Measurements from ENCODE around the gene CORO1C.
A peak's percentile ranks its signal among the peaks of the same experiment; 100 is the strongest.

CORO1C gene

DNA sequence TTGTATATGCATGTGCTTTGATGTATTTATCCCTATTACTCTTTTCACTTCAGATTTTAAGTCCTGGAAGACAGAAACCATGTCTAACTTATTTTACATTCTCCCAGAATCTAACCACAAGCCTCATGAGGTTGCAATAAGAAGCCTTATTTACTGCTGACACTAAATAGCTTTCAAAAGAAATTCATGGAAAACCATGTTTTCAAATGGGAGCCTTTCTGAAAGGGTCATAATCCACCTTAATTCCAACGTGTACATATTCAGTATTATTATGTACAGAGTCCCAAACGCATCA, 34.4 kb downstream of the CORO1C start:
- no peak for TF ChIP-seq JUND (IDR thresholded peaks at IDR 0.05; ENCODE audit: low read depth)
- DNase-seq (ENCODE audit: low read depth in 1 of 2, low spot score in 1 of 2), result no peak
- in situ Hi-C loops (cut with HindIII; ENCODE audit: low pct_unique_long_range_greater_than_20kb, low sequenced_read_pairs), result no loop called here

DNA sequence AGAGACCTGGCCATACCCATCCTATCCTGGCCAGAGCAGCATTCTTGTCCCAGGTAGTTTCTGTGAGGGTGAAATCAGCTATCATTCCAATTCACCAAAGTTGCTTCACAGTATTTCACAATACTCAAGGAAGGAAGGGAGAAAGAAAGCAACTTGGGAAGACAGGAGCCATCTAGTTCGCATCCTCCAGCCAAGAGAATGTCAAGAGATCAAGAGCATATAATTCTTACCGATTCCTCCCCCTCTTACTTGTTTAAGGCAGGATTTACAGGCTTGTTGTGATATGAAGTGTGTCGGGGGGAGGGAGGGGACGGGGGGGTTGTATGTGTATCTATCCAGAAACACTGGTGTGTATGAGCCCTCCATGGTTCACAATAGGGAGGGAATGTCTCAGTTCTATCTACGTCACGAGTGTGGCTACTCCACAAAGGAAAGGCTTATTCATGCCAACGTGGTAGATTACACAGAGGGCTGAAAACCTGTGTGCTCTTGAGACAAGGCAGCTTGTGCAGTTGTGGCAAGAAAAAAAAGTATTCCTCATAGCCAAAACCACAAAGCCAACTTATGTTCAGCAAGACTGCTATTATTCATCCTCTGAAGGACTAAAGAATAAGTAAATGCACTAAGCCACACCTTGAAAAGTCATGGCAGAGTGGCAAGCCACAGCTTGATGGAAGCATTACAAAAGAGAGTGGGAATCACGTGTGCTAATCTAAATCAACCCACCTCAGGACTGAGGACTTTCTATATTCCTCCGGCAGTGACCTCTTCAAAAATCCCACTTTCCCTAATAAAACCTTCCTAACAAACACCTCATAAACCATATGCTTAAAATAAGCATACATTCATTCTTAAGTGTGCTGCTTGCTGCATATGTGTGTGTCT, 35.0 kb downstream of the CORO1C start:
- in situ Hi-C loops (cut with HindIII; ENCODE audit: low pct_unique_long_range_greater_than_20kb, low sequenced_read_pairs), result no loop called here
- no peak for DNase-seq (ENCODE audit: low read depth in 1 of 2, low spot score in 1 of 2)
- TF ChIP-seq JUND (IDR thresholded peaks at IDR 0.05; ENCODE audit: low read depth), result no peak

DNA sequence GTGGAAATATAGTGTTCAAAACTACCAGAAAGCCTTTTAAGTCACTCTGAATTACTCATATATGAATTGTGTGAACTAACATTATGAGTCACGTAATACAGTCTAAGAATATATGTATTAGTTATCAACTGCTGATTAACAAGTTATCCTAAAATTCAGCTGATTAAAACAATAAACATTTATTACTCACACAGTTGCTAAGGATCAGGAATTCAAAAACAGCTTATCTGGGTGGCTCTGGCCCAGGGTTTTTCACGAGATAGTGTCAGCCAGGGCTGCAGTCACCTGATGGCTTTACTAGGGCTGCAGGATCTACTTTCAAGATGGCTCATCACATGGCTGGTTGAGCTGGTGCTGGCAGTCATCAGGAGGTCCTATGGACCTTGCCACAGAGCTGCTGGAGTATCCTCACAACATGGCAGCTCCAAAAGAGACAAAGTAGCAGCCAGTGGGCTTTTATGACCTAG, 36.5 kb downstream of the CORO1C start:
- in situ Hi-C loops (cut with HindIII; ENCODE audit: low pct_unique_long_range_greater_than_20kb, low sequenced_read_pairs), result no loop called here
- TF ChIP-seq JUND (IDR thresholded peaks at IDR 0.05; ENCODE audit: low read depth), result no peak
- DNase-seq (ENCODE audit: low read depth in 1 of 2, low spot score in 1 of 2), result no peak

DNA sequence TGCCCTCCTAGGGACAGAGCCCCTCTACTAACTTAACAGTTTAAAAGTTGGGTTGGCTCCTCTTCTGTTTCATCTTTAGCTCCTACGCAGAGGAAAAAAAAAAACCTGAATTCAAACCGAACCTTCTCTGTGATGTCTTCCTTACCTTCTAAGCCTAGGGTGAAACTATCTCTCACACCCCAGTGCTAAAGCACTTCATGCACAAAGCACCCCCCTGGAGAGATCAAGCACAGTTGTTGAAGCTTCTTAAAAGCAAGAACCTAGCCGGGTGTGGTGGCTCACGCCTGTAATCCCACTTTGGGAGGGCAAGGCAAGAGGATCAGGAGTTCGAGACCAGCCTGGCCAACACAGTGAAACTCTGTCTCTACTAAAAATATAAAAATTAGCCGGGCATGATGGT, 37.6 kb downstream of the CORO1C start:
- no peak for DNase-seq (ENCODE audit: low read depth in 1 of 2, low spot score in 1 of 2)
- in situ Hi-C loops (cut with HindIII; ENCODE audit: low pct_unique_long_range_greater_than_20kb, low sequenced_read_pairs), result no loop called here
- TF ChIP-seq JUND (IDR thresholded peaks at IDR 0.05; ENCODE audit: low read depth), result no peak

DNA sequence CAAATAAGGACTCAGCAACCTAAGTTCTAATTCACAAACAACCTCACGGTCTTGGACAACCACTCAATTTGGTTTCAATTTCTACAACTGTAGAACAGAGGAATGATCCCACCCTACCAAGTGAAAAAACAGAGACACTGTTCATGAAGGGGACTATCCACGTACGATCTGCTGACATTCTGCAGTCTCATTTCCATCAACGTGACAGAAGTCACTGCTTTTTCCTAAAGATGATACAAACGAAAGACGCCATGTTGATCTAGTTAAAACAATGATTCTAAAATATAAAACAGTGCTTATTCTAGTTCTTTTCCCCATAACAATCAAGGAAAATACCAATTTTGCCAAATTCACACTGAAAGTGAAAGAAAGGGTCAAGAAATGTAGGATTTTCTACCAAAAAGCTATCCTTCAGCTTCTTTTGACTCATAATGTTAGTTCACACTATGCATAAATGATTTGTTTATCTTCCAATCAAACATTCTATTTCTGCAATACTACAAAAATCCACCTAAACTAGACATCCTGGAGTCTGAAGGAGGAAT, 38.1 kb downstream of the CORO1C start:
- TF ChIP-seq JUND (IDR thresholded peaks at IDR 0.05; ENCODE audit: low read depth), result no peak
- in situ Hi-C loops (cut with HindIII; ENCODE audit: low pct_unique_long_range_greater_than_20kb, low sequenced_read_pairs), result no loop called here
- no peak for DNase-seq (ENCODE audit: low read depth in 1 of 2, low spot score in 1 of 2)

DNA sequence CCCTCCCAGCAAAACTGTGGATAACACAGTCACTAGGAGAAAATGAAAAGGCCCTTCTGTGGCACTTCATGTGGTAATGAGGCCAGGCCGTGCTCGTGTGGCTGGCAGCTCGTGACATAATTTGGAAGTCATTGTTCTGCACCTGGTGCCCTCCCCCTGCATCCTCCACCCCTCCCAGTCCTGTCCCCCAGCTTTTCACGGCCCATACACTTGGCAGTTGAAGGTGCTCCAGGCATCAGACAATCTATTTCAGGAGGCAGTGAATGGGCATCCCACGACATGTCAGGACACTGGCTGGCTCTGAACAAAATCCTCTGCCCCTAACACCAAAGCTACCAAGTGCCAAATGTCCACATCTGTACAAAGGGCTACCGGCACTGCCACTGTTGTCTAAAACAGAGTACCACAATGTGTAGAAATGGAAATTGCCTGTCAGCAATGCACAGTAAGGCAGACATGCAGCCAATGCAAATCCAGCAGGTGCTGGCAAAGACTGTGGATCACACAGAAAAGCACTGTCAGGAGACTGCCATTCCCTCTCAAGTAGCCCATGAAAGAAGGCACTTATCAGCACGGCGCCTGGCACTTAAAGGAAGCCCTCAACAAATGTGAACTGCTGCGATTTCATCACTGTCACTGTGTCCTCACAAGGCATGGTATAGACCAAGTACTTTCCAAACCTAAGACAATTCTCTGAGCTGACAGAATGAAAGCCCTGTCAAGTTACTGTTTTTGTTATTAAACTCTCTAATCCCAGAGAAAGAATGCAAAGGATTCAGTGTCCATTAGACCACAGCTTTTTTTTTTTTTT, 39.1 kb downstream of the CORO1C start:
- TF ChIP-seq JUND (IDR thresholded peaks at IDR 0.05; ENCODE audit: low read depth), result no peak
- in situ Hi-C loops (cut with HindIII; ENCODE audit: low pct_unique_long_range_greater_than_20kb, low sequenced_read_pairs), result no loop called here
- DNase-seq (ENCODE audit: low read depth in 1 of 2, low spot score in 1 of 2), result no peak

DNA sequence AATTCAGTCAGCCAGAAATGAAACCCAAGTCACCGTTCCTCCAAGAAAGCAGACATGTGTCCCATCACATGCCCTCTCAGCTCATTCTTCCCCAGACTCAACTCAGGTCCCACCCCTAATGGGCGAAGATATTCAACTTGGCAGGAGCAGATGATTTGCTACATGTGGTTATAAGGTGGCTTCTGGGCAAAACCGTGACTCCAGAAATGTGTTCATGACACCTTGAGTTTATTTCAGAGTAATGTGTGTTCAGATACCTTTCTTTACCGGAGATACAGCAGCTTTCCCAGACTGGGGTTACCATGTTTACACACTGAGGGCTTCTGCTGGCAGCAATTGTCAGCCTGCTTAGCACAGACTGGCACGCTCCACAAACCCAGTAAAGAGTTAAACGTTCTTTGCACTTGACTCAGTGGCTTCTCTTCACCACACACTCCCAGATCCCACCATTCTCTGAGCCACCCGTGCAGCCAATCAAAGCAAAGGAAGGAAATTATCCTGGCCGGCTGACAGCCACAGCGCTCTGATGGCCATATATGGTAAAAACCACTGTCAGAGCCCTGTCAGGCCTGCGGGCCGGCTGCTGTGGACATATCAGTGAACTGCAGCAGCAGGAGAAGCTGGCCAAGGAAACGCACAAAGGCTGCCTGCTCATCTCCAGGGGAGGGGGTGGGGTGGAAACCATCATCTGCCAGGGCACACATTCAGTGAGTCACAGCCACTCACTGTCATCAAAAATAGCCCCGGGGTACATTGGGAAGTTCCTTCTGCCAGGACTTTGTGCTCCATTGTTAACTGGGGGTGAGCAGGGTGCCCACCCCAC, 39.9 kb downstream of the CORO1C start:
- TF ChIP-seq JUND (IDR thresholded peaks at IDR 0.05; ENCODE audit: low read depth), result no peak
- in situ Hi-C loops (cut with HindIII; ENCODE audit: low pct_unique_long_range_greater_than_20kb, low sequenced_read_pairs), result no loop called here
- peak; percentile 42 to 89 for DNase-seq (ENCODE audit: low read depth in 1 of 2, low spot score in 1 of 2)

DNA sequence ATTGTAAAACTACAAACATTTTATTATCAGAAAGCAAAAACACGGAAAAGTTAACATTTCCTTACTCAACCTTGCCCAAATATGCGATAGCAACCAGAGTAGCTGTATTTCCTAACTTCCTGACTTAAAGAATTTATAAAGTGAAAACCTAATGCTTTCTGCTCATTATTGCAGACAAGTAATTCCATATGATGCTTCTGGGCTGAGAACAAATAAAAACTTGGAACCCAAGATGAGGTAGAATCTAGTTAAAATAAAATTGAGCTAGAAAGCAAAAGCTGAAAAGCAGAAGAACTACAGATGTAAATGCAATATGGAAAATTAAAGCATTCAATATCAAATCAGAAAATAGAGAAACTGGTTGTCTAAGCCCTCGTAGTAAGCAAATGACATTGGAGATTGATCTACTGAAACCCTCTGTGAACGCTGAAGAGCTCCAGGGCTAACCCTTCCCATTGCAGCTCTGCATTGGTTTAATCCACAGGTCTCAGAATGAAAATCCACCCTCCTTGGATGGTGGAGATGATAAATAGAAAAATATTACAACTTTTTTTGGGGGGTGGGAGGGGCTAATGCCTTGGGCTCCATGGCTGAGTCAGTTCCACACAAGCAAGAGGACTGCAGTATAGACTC, 40.7 kb downstream of the CORO1C start:
- no peak for TF ChIP-seq JUND (IDR thresholded peaks at IDR 0.05; ENCODE audit: low read depth)
- in situ Hi-C loops (cut with HindIII; ENCODE audit: low pct_unique_long_range_greater_than_20kb, low sequenced_read_pairs), result no loop called here
- DNase-seq (ENCODE audit: low read depth in 1 of 2, low spot score in 1 of 2), result no peak

DNA sequence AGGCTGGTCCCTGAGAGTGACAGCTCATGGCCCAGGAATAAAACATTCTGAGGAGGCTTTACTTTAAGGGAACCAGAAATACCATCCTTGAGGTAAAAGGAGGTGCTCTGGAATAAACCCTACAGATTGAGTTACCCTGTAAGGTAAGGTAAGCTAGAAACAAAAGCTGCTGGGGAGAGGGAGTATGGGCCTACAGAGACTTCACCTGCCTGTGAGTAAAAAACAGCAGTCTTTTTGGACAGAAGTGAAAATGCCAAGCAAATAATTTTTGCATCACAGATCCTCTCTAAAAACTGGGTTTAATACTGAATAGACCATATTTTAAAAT, 41.2 kb downstream of the CORO1C start:
- no peak for TF ChIP-seq JUND (IDR thresholded peaks at IDR 0.05; ENCODE audit: low read depth)
- no peak for DNase-seq (ENCODE audit: low read depth in 1 of 2, low spot score in 1 of 2)
- in situ Hi-C loops (cut with HindIII; ENCODE audit: low pct_unique_long_range_greater_than_20kb, low sequenced_read_pairs), result no loop called here

DNA sequence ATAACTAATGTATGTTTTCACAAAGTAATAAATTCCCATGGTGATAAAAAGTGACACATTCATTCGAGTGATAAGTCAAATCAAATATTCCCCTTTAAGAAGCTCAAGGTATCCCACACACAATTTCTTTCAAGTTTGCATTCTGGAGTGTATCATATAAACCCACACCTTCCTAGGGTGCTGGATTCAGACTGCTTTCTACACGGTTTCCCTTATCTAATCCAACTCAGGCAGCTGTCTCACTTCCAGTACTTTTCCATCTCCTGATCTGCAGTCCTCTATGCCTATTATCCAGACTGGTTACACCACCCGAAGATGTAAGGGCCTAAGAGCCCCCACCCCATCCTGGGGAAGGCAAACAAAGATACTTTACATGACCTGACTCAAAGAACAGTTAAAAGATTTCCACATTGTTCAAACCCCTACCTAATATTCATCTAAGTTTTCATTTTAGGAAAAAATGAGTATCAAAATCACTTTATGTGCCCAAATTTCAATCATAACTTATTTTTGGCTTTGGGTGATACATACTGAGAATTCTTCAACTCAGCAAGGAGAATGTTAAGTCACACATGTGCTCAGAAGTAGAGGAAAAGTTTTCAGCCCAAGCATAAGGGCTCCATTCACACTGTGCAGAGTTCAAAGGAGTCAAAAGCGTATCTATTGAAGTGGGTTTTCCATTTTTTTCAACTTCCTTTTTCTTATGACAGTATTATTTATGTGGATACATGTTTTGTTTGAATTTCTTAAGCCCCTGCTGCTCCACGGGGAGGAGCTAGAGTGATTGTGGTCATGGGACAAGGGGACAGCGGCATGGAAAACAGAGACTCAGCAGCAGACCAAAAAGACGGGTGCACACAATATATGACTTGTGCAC, 41.8 kb downstream of the CORO1C start:
- no peak for TF ChIP-seq JUND (IDR thresholded peaks at IDR 0.05; ENCODE audit: low read depth)
- in situ Hi-C loops (cut with HindIII; ENCODE audit: low pct_unique_long_range_greater_than_20kb, low sequenced_read_pairs), result no loop called here
- no peak for DNase-seq (ENCODE audit: low read depth in 1 of 2, low spot score in 1 of 2)

DNA sequence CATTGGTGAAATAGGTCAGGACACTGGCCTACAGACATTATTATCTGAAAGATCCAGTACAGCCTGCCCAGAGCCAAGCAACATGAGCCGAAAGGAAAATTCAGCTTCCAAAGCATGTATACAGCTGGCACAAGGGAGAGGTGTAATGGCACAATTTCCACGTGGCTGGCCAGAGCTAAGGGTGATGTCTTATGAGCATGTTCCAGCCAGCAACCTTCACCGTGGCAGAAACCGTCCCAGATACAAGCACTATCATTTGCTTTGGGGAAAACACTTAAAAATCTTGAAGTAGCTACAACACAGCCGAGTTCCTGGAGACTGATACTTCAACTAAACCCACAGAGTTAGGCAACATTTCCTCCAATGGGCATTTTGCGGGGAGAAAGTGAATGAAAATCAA, 44.5 kb downstream of the CORO1C start:
- no peak for DNase-seq (ENCODE audit: low read depth in 1 of 2, low spot score in 1 of 2)
- in situ Hi-C loops (cut with HindIII; ENCODE audit: low pct_unique_long_range_greater_than_20kb, low sequenced_read_pairs), result no loop called here
- no peak for TF ChIP-seq JUND (IDR thresholded peaks at IDR 0.05; ENCODE audit: low read depth)

All from T47D (cell line).